GM23248 (cell line): ENCODE data around the gene IGSF10. TPM values are rescaled to one million over a fixed set of nuclear protein-coding genes. Genes with fewer than 3 reads are reported as not detected.

Experiments used
- DNase-seq: peaks from one replicate; pipeline ENCODE4 v3.0.0-alpha.2; 2015
- H2AFZ ChIP-seq: fragments of 200-600 bp; sonication (generic); 2 replicates; pipeline ENCODE4 v1.6.1; 2016; ENCODE audit warnings: antibody characterized with exemption
- H3F3A ChIP-seq: fragments of 200-600 bp; sonication (generic); 2 replicates; pipeline ENCODE4 v1.6.1; 2016; ENCODE audit warnings: mild to moderate bottlenecking, antibody characterized with exemption, mixed run types; ENCODE audit not compliant: insufficient read depth
- H3K27ac ChIP-seq: fragments of 200-600 bp; sonication (generic); 2 replicates; pipeline ENCODE4 v1.5.1; 2016; ENCODE audit warnings: mild to moderate bottlenecking
- H3K27me3 ChIP-seq: fragments of 200-600 bp; sonication (generic); replicated peaks from 2 replicates; pipeline ENCODE4 v1.6.1; 2016; ENCODE audit warnings: mild to moderate bottlenecking; ENCODE audit not compliant: insufficient read depth
- H3K36me3 ChIP-seq: fragments of 200-600 bp; sonication (generic); 2 replicates; pipeline ENCODE4 v1.6.1; 2016; ENCODE audit warnings: low read depth, mild to moderate bottlenecking
- H3K4me1 ChIP-seq: fragments of 200-600 bp; sonication (generic); 2 replicates; pipeline ENCODE4 v1.6.1; 2016; ENCODE audit warnings: mild to moderate bottlenecking; ENCODE audit not compliant: insufficient read depth
- H3K4me2 ChIP-seq: fragments of 200-600 bp; sonication (generic); one replicate; pipeline ENCODE4 v1.6.1; 2016; ENCODE audit warnings: mild to moderate bottlenecking; ENCODE audit not compliant: unreplicated experiment
- H3K4me3 ChIP-seq: fragments of 200-600 bp; sonication (generic); 2 replicates; pipeline ENCODE4 v1.5.1; 2016; ENCODE audit warnings: mild to moderate bottlenecking
- H3K79me2 ChIP-seq: fragments of 200-600 bp; sonication (generic); 2 replicates; pipeline ENCODE4 v1.6.1; 2016; ENCODE audit warnings: mild to moderate bottlenecking; ENCODE audit not compliant: insufficient read depth
- H3K9ac ChIP-seq: fragments of 200-600 bp; sonication (generic); 2 replicates; pipeline ENCODE4 v1.6.1; 2016; ENCODE audit warnings: mild to moderate bottlenecking
- H3K9me2 ChIP-seq: fragments of 200-600 bp; sonication (generic); 2 replicates; pipeline ENCODE4 v1.6.1; 2016; ENCODE audit warnings: mixed run types, mild to moderate bottlenecking, moderate library complexity; ENCODE audit not compliant: insufficient read depth
- H3K9me3 ChIP-seq: fragments of 200-600 bp; sonication (generic); one replicate; pipeline ENCODE4 v1.6.1; 2017; ENCODE audit warnings: low read depth
- H4K20me1 ChIP-seq: fragments of 200-600 bp; sonication (generic); 2 replicates; pipeline ENCODE4 v1.6.0; 2016; ENCODE audit not compliant: insufficient read depth
- EZH2 ChIP-seq: fragments of 200-600 bp; sonication (generic); IDR thresholded peaks from 2 replicates; pipeline ENCODE4 v1.6.1; 2018; ENCODE audit warnings: antibody characterized with exemption, mild to moderate bottlenecking; ENCODE audit not compliant: insufficient read depth, poor library complexity, severe bottlenecking
- EZH2phosphoT487 ChIP-seq: fragments of 200-600 bp; sonication (generic); IDR thresholded peaks from 2 replicates; pipeline ENCODE4 v1.6.1; 2018; ENCODE audit warnings: antibody characterized with exemption, moderate library complexity, mild to moderate bottlenecking, low read depth; ENCODE audit not compliant: insufficient read depth
- WGBS, 2 experiments: methylation state at CpG; one replicate each; pipeline ENCODE4 v1.1.6; 2015 to 2017; ENCODE audit warnings: low lambda C conversion rate in 2 of 2, low coverage in 1 of 2; ENCODE audit errors: missing lambda C conversion rate in 2 of 2; 5-methylcytosine and 5-hydroxymethylcytosine counted together
- in situ Hi-C: fragments of 300-500 bp; cut with MboI; formaldehyde crosslinking; loops from 2 replicates; pipeline ENCODE4 v1.15.0; 2020
- polyA plus RNA-seq: library from polyadenylated mRNA; unstranded; fragments of >200 nt; fragmentation: Nextera tagmentation; extraction: Ambion mirVana; gene quantifications from 2 replicates; pipeline ENCODE4 v1.2.1, GENCODE V29; 2016
- total RNA-seq: library from RNA; depleted of rRNA; stranded (reverse); fragments of >200 nt; shearing (Covaris generic); gene quantifications from 2 replicates; pipeline ENCODE4 v1.2.3, GENCODE V29; 2014

Gene IGSF10
- total and polyA plus RNA-seq, 2 experiments from 2014 or later = 0.19 TPM; not detected in 1

GRCh38 chr3:151440940-151441339, 19.9 kb downstream of the IGSF10 start:
- no peaks in the 10 kb centered on the region for H3K27me3 ChIP-seq
- no peak for DNase-seq
- H3K9ac ChIP-seq = no peak overlapping the region
- peaks cover 25% of the 10 kb centered on the region for H3K4me1 ChIP-seq
- H3K4me2 ChIP-seq = no peak overlapping the region
- H2AFZ ChIP-seq = no peak overlapping the region
- H3K36me3 ChIP-seq = no peaks in the 10 kb centered on the region
- H3K4me3 ChIP-seq = no peak overlapping the region
- H3K27ac ChIP-seq = no peak overlapping the region
- no peaks in the 10 kb centered on the region for H3K79me2 ChIP-seq
- in situ Hi-C loops = loop anchor here (5.0 to 10.0 kb wide), 2 partner anchors 396 to 474 kb away; no protein-coding TSS in a partner anchor
- H3K9me3 ChIP-seq = no peaks in the 10 kb centered on the region
- H4K20me1 ChIP-seq = no peaks in the 10 kb centered on the region
- TF ChIP-seq EZH2 = no peak
- H3K9me2 ChIP-seq = no peaks in the 10 kb centered on the region
- WGBS, 2 experiments = 96 to 97% methylated on average over 1 of the region's 1 CpG
- H3F3A ChIP-seq = peaks cover 15% of the 10 kb centered on the region

- H3F3A ChIP-seq = peaks cover 19% of the 10 kb centered on the region
- TF ChIP-seq EZH2phosphoT487 (no peak), EZH2 (no peak)
- H3K4me2 ChIP-seq = no peak overlapping the region
- no peak overlapping the region for H3K4me3 ChIP-seq
- 0 out of 2 replicates have a peak overlapping the region, but pooled peaks have one; percentile 7 for H2AFZ ChIP-seq
- peaks cover 29% of the 10 kb centered on the region for H3K4me1 ChIP-seq
- in situ Hi-C loops = loop anchor here (5.0 to 10.0 kb wide), 2 partner anchors 398 to 475 kb away; no protein-coding TSS in a partner anchor
- no peak overlapping the region for H3K27ac ChIP-seq
- no peaks in the 10 kb centered on the region for H3K79me2 ChIP-seq
- WGBS, 2 experiments = 1 to 6% methylated on average over 3 of the region's 3 CpGs
- peak; percentile 79 for DNase-seq
- no peaks in the 10 kb centered on the region for H3K27me3 ChIP-seq
- no peaks in the 10 kb centered on the region for H3K36me3 ChIP-seq
- no peaks in the 10 kb centered on the region for H3K9me3 ChIP-seq
- no peaks in the 10 kb centered on the region for H4K20me1 ChIP-seq
- H3K9ac ChIP-seq = no peak overlapping the region
- H3K9me2 ChIP-seq = no peaks in the 10 kb centered on the region
Measured at GRCh38 chr3:151439652-151440125, 21.2 kb downstream of the IGSF10 start.

GRCh38 chr3:151437906-151438305, 23.0 kb downstream of the IGSF10 start:
- Histone ChIP-seq H3K4me1 (peaks cover 42% of the 10 kb centered on the region), H3F3A (peaks cover 23% of the 10 kb centered on the region), H2AFZ (no peak overlapping the region), H3K79me2 (no peaks in the 10 kb centered on the region), H3K27me3 (no peaks in the 10 kb centered on the region), H3K9me3 (no peaks in the 10 kb centered on the region), H4K20me1 (no peaks in the 10 kb centered on the region), H3K4me3 (no peak overlapping the region), H3K36me3 (no peaks in the 10 kb centered on the region), H3K4me2 (no peak overlapping the region), H3K9me2 (no peaks in the 10 kb centered on the region), H3K9ac (no peak overlapping the region), H3K27ac (no peak overlapping the region)
- 97 to 99% methylated on average over 6 of the region's 6 CpGs for WGBS, 2 experiments
- in situ Hi-C loops = no loop called here
- DNase-seq = no peak
- TF ChIP-seq EZH2 (no peak), EZH2phosphoT487 (no peak)

- Histone ChIP-seq H3K4me1 (peaks cover 42% of the 10 kb centered on the region), H3K9ac (no peak overlapping the region), H3K4me3 (no peak overlapping the region), H3K36me3 (no peaks in the 10 kb centered on the region), H3K9me3 (no peaks in the 10 kb centered on the region), H3K79me2 (no peaks in the 10 kb centered on the region), H3K27me3 (no peaks in the 10 kb centered on the region), H2AFZ (no peak overlapping the region), H3K4me2 (no peak overlapping the region), H3K9me2 (no peaks in the 10 kb centered on the region), H3F3A (peaks cover 33% of the 10 kb centered on the region), H4K20me1 (no peaks in the 10 kb centered on the region), H3K27ac (no peak overlapping the region)
- WGBS, 2 experiments = 73 to 75% methylated on average over 8 of the region's 8 CpGs
- TF ChIP-seq EZH2phosphoT487 = no peak
- no peak for TF ChIP-seq EZH2
- DNase-seq = no peak
- in situ Hi-C loops = no loop called here
Measured at GRCh38 chr3:151436675-151437446, 24.0 kb downstream of the IGSF10 start.
